T-cell (primary cell): ENCODE measurements around the gene RMDN3. TPM values are rescaled to one million over a fixed set of nuclear protein-coding genes. Genes with fewer than 3 reads are reported as not detected.
A peak's percentile ranks its signal among the peaks of the same experiment; 100 is the strongest.

Experiments
- ATAC-seq, 4 experiments: fragments of 200-7000 bp in 3 of 4; fragments of 150-1000 bp in 1 of 4; cut with Tn5 transposase; replicated peaks in 1 of 4; 1 replicate in 3 of 4; 2 replicates in 1 of 4; pipeline ENCODE4 v1.10.0; 2021; ENCODE audit warnings: moderate library complexity in 3 of 4, mild to moderate bottlenecking in 2 of 4, moderate number of reproducible peaks in 1 of 4
- CTCF ChIA-PET, 2 donors: fragments of 300-600 bp; sonication (Branson Sonifier 250); formaldehyde crosslinking; loops; one replicate each; lab custom pipeline; 2022; ENCODE audit warnings: antibody characterized with exemption in 2 of 2; lab: Charles Lee
- POLR2A ChIA-PET, 2 donors: fragments of 300-600 bp; sonication (Branson Sonifier 250); formaldehyde crosslinking; loops; one replicate each; lab custom pipeline; 2022; ENCODE audit warnings: antibody characterized with exemption in 2 of 2; lab: Charles Lee
- DNase-seq, 35 experiments: peaks; one replicate each; pipeline versions ENCODE4 v3.0.0 to v3.0.0-alpha.2; 2013 to 2023
- H3K27ac ChIP-seq: one replicate; pipeline ENCODE4 v1.5.1; 2013; ENCODE audit warnings: low read length
- H3K27me3 ChIP-seq, 2 experiments: replicated peaks in 1 of 2; 1 replicate in 1 of 2; 2 replicates in 1 of 2; pipeline versions ENCODE4 v1.6.1 to v1.7.0; 2013; ENCODE audit warnings: low read length in 1 of 2, mixed read lengths in 1 of 2; ENCODE audit not compliant: control insufficient read depth in 2 of 2, insufficient read depth in 2 of 2; ENCODE audit errors: extremely low read depth in 1 of 2
- H3K36me3 ChIP-seq, 2 donors: 1 replicate in 1 of 2; 2 replicates in 1 of 2; pipeline versions ENCODE4 v1.6.1 to v1.7.0; 2013; ENCODE audit warnings: low read length in 1 of 2; ENCODE audit not compliant: control insufficient read depth in 2 of 2, insufficient read depth in 1 of 2; ENCODE audit errors: extremely low read depth in 1 of 2
- H3K4me1 ChIP-seq, 2 experiments: 1 replicate in 1 of 2; 2 replicates in 1 of 2; pipeline versions ENCODE4 v1.6.1 to v1.7.0; 2013; ENCODE audit warnings: low read length in 2 of 2, mixed read lengths in 1 of 2; ENCODE audit not compliant: insufficient read depth in 2 of 2, control insufficient read depth in 1 of 2; ENCODE audit errors: extremely low read depth in 1 of 2
- H3K4me3 ChIP-seq, 2 donors: 1 replicate in 1 of 2; 2 replicates in 1 of 2; pipeline versions ENCODE4 v1.5.1 to v1.7.0; 2013; ENCODE audit warnings: mild to moderate bottlenecking in 2 of 2, low read length in 1 of 2, moderate library complexity in 1 of 2; ENCODE audit not compliant: control insufficient read depth in 1 of 2; ENCODE audit errors: extremely low read depth in 1 of 2
- H3K9me3 ChIP-seq: 2 replicates; pipeline ENCODE4 v1.7.0; 2013
- H3K27ac Mint-ChIP-seq, 2 donors: one replicate each; pipeline ENCODE4 v1.8.0; 2020 to 2021; ENCODE audit warnings: mild to moderate bottlenecking in 2 of 2, mixed read lengths in 2 of 2
- H3K27me3 Mint-ChIP-seq, 2 donors: one replicate each; pipeline ENCODE4 v1.8.0; 2021 to 2022; ENCODE audit warnings: mixed read lengths in 2 of 2
- H3K36me3 Mint-ChIP-seq: one replicate; pipeline ENCODE4 v1.8.0; 2021; ENCODE audit warnings: mixed read lengths
- H3K4me1 Mint-ChIP-seq, 3 donors: one replicate each; pipeline ENCODE4 v1.8.0; 2020 to 2022; ENCODE audit warnings: mixed read lengths in 3 of 3, mild to moderate bottlenecking in 1 of 3
- H3K4me3 Mint-ChIP-seq, 3 donors: one replicate each; pipeline ENCODE4 v1.8.0; 2020 to 2022; ENCODE audit warnings: mild to moderate bottlenecking in 3 of 3, mixed read lengths in 3 of 3, moderate library complexity in 3 of 3
- H3K9me3 Mint-ChIP-seq, 3 donors: one replicate each; pipeline ENCODE4 v1.8.0; 2020 to 2022; ENCODE audit warnings: mixed read lengths in 3 of 3
- WGBS: methylation state at CpG from one replicate; pipeline ENCODE4 v1.1.5; 2013; ENCODE audit warnings: missing lambda C conversion rate; ENCODE audit not compliant: insufficient coverage; 5-methylcytosine and 5-hydroxymethylcytosine counted together
- total RNA-seq, 35 experiments: library from RNA in 6 of 35; stranded (reverse) in 6 of 35; fragments of 120-200 nt in 1 of 35; gene quantifications; one replicate each; pipeline versions ENCODE4 v1.2.1 to v1.2.4 and lab custom pipeline; 2013 to 2026

Gene RMDN3
- total RNA-seq, 5 donors from 2014 or later (not counting 1 experiment from before 2014, with no cell fraction given) = 23.9 to 32.3 (median 26.9) TPM

- no peaks in the 10 kb centered on the region for H3K27me3 ChIP-seq
- H3K27ac Mint-ChIP-seq = peak overlapping the region; percentile 93
- peaks cover 6% of the 10 kb centered on the region for H3K36me3 Mint-ChIP-seq
- H3K27me3 Mint-ChIP-seq = no peaks in the 10 kb centered on the region
- H3K36me3 ChIP-seq = peaks cover 0 to 9% of the 10 kb centered on the region in 2 donors
- H3K4me3 Mint-ChIP-seq = peak overlapping the region in 2 of 3 donors; percentile 12 to 21
- peaks cover 45 to 55% (median 52%) of the 10 kb centered on the region in 3 donors for H3K4me1 Mint-ChIP-seq
- ATAC-seq (no peak), DNase-seq (no peak)
- WGBS = 98% methylated on average over 6 of the region's 7 CpGs
- no peaks in the 10 kb centered on the region for H3K9me3 Mint-ChIP-seq
- ChIA-PET POLR2A (no interaction called here), CTCF (interaction anchor here (0.5 to 1.3 kb wide), 3 partner anchors 20 to 177 kb away, joined by 3 to 5 read pairs (median 3); no protein-coding TSS in a partner anchor)
- peaks cover 17 to 58% of the 10 kb centered on the region in 2 experiments for H3K4me1 ChIP-seq
- no peaks in the 10 kb centered on the region for H3K9me3 ChIP-seq
- H3K27ac ChIP-seq = no peak overlapping the region
- no peak overlapping the region for H3K4me3 ChIP-seq
Observed at GRCh38 chr15:40766194-40766815, 11.3 kb upstream of the RMDN3 start.

GRCh38 chr15:40764629-40765103 is 9.6 kb upstream of the RMDN3 start:
- DNase-seq (peak in 1 of 35 experiments; percentile 30), ATAC-seq (peak in 1 of 4 experiments; percentile 2)
- 54% methylated on average over 3 of the region's 8 CpGs for WGBS
- no peaks in the 10 kb centered on the region for H3K27me3 ChIP-seq
- peak overlapping the region; percentile 76 for H3K27ac ChIP-seq
- H3K4me1 ChIP-seq = peaks cover 15 to 49% of the 10 kb centered on the region in 2 experiments
- Mint-ChIP-seq H3K4me3 (peak overlapping the region; percentile 86 to 88 (median 87)), H3K9me3 (no peaks in the 10 kb centered on the region), H3K27me3 (no peaks in the 10 kb centered on the region), H3K27ac (peak overlapping the region; percentile 93), H3K4me1 (peaks cover 39 to 47% (median 44%) of the 10 kb centered on the region in 3 donors), H3K36me3 (peaks cover 6% of the 10 kb centered on the region)
- H3K9me3 ChIP-seq = no peaks in the 10 kb centered on the region
- peak overlapping the region; percentile 81 to 97 for H3K4me3 ChIP-seq
- POLR2A ChIA-PET = interaction anchor here in 1 of 2 donors (0.8 kb wide), 1 partner anchor 8 kb away, joined by 3 read pairs; no protein-coding TSS in a partner anchor
- peaks cover 0 to 2% of the 10 kb centered on the region in 2 donors for H3K36me3 ChIP-seq
- CTCF ChIA-PET = interaction anchor here in 1 of 2 donors (1.2 to 1.3 kb wide), 2 partner anchors 21 to 175 kb away, joined by 3 to 9 read pairs; no protein-coding TSS in a partner anchor

- ChIA-PET CTCF (no interaction called here), POLR2A (no interaction called here)
- H3K27ac Mint-ChIP-seq = peak within 1 kb of the TSS; percentile 93
- no peaks in the 10 kb centered on the region for H3K27me3 Mint-ChIP-seq
- H3K4me3 ChIP-seq = peak within 1 kb of the TSS; percentile 81 to 97
- WGBS = under 1% methylated on average over 70 of the region's 75 CpGs
- no peaks in the 10 kb centered on the region for H3K9me3 ChIP-seq
- peaks cover 12 to 42% of the 10 kb centered on the region in 2 experiments for H3K4me1 ChIP-seq
- peak within 1 kb of the TSS; percentile 86 to 88 (median 87) for H3K4me3 Mint-ChIP-seq
- peaks cover 6% of the 10 kb centered on the region for H3K36me3 Mint-ChIP-seq
- peak; percentile 68 to 76 (median 76) for ATAC-seq
- H3K27ac ChIP-seq = peak within 1 kb of the TSS; percentile 77
- peaks cover 0 to 2% of the 10 kb centered on the region in 2 donors for H3K36me3 ChIP-seq
- H3K27me3 ChIP-seq = no peaks in the 10 kb centered on the region
- H3K9me3 Mint-ChIP-seq = no peaks in the 10 kb centered on the region
- H3K4me1 Mint-ChIP-seq = peaks cover 33 to 41% (median 38%) of the 10 kb centered on the region in 3 donors
- DNase-seq = peak in 31 of 35 experiments; percentile 16 to 78 (median 45)
Observed at GRCh38 chr15:40763801-40764628, 9.0 kb upstream of the RMDN3 start, which contains the start of gene GCHFR. Gene GCHFR (plus strand): TSS chr15:40764068. CDS start chr15:40764181, 113 bp downstream.

GRCh38 chr15:40762919-40763800 is 8.1 kb upstream of the RMDN3 start:
- POLR2A ChIA-PET = interaction anchor here in 1 of 2 donors (0.5 to 0.9 kb wide), 2 partner anchors 19 to 559 kb away, joined by 3 to 4 read pairs; no protein-coding TSS in a partner anchor
- peak overlapping the region; percentile 77 for H3K27ac ChIP-seq
- Mint-ChIP-seq H3K9me3 (no peaks in the 10 kb centered on the region), H3K27me3 (no peaks in the 10 kb centered on the region), H3K4me3 (peak overlapping the region; percentile 86 to 88 (median 87)), H3K27ac (peak overlapping the region; percentile 93), H3K36me3 (peaks cover 3% of the 10 kb centered on the region), H3K4me1 (peaks cover 25 to 32% (median 29%) of the 10 kb centered on the region in 3 donors)
- H3K4me3 ChIP-seq = peak overlapping the region; percentile 81 to 97
- H3K36me3 ChIP-seq = peaks cover 0 to 2% of the 10 kb centered on the region in 2 donors
- ATAC-seq (peak in 3 of 4 experiments; percentile 9 to 18 (median 9)), DNase-seq (peak in 7 of 35 experiments; percentile 26 to 52 (median 31))
- WGBS = 23% methylated on average over 43 of the region's 55 CpGs
- H3K27me3 ChIP-seq = no peaks in the 10 kb centered on the region
- CTCF ChIA-PET = no interaction called here
- peaks cover 6 to 34% of the 10 kb centered on the region in 2 experiments for H3K4me1 ChIP-seq
- no peaks in the 10 kb centered on the region for H3K9me3 ChIP-seq

GRCh38 chr15:40759961-40760360 is 4.9 kb upstream of the RMDN3 start:
- peaks cover 5 to 31% of the 10 kb centered on the region in 2 experiments for H3K4me1 ChIP-seq
- no peak overlapping the region for H3K4me3 Mint-ChIP-seq
- 87% methylated on average over 5 of the region's 5 CpGs for WGBS
- H3K27me3 ChIP-seq = no peaks in the 10 kb centered on the region
- DNase-seq (no peak), ATAC-seq (no peak)
- ChIA-PET POLR2A (interaction anchor here in 1 of 2 donors (0.6 kb wide), 1 partner anchor 10 kb away, joined by 3 read pairs; no protein-coding TSS in a partner anchor), CTCF (no interaction called here)
- H3K36me3 Mint-ChIP-seq = no peaks in the 10 kb centered on the region
- no peaks in the 10 kb centered on the region for H3K9me3 Mint-ChIP-seq
- no peak overlapping the region for H3K4me3 ChIP-seq
- no peaks in the 10 kb centered on the region for H3K27me3 Mint-ChIP-seq
- H3K4me1 Mint-ChIP-seq = peaks cover 21 to 24% (median 22%) of the 10 kb centered on the region in 3 donors
- no peak overlapping the region for H3K27ac ChIP-seq
- no peaks in the 10 kb centered on the region for H3K36me3 ChIP-seq
- no peaks in the 10 kb centered on the region for H3K9me3 ChIP-seq
- no peak overlapping the region for H3K27ac Mint-ChIP-seq
